ENCODE results near the gene SLC66A1. TPM values are rescaled to one million over a fixed set of nuclear protein-coding genes. Genes with fewer than 3 reads are reported as not detected.

Gene SLC66A1
- total RNA-seq, 2 experiments from 2014 or later = 2.3 to 3.7 TPM

GRCh38 chr1:19322481-19322880 lies 10.4 kb downstream of the SLC66A1 start:
- Histone ChIP-seq H3K4me1 (ENCODE audit: insufficient read depth, low read length) (no peaks in the 10 kb centered on the region), H3K9me3 (ENCODE audit: control insufficient read depth in 1 of 2, insufficient read depth in 1 of 2, low read length in 2 of 2) (no peaks in the 10 kb centered on the region), H3K27ac (ENCODE audit: low read depth in 1 of 2, low read length in 2 of 2) (no peak overlapping the region), H3K4me3 (ENCODE audit: low read length) (no peak overlapping the region), H3K36me3 (ENCODE audit: insufficient read depth, low read length) (peaks cover 20% of the 10 kb centered on the region), H3K27me3 (ENCODE audit: control insufficient read depth in 1 of 2, insufficient read depth in 2 of 2, low read length in 2 of 2) (no peaks in the 10 kb centered on the region)
- H3K27me3 Mint-ChIP-seq = no peaks in the 10 kb centered on the region
- ChIA-PET POLR2A (no interaction called here), CTCF (no interaction called here)
- peaks cover 19% of the 10 kb centered on the region for H3K36me3 Mint-ChIP-seq (ENCODE audit: low read depth)
- ATAC-seq (ENCODE audit: poor library complexity) (no peak), DNase-seq (no peak)
- no peak overlapping the region for H3K27ac Mint-ChIP-seq
- H3K4me1 Mint-ChIP-seq (ENCODE audit: low read depth) = no peaks in the 10 kb centered on the region
- intact Hi-C loops (cut with DNase I, micrococcal nuclease) = no loop called here
- TF ChIP-seq CTCF (IDR thresholded peaks at IDR 0.05) = no peak
- H3K4me3 Mint-ChIP-seq = no peak overlapping the region
- H3K9me3 Mint-ChIP-seq = no peaks in the 10 kb centered on the region

GRCh38 chr1:19323987-19324664 lies 12.0 kb downstream of the SLC66A1 start:
- ATAC-seq (ENCODE audit: poor library complexity) (no peak), DNase-seq (no peak)
- Mint-ChIP-seq H3K9me3 (no peaks in the 10 kb centered on the region), H3K4me1 (ENCODE audit: low read depth) (no peaks in the 10 kb centered on the region), H3K4me3 (no peak overlapping the region), H3K27me3 (no peaks in the 10 kb centered on the region), H3K27ac (no peak overlapping the region), H3K36me3 (ENCODE audit: low read depth) (peaks cover 10% of the 10 kb centered on the region)
- peaks cover 17% of the 10 kb centered on the region for H3K36me3 ChIP-seq (ENCODE audit: insufficient read depth, low read length)
- intact Hi-C loops (cut with DNase I, micrococcal nuclease) = no loop called here
- ChIA-PET POLR2A (no interaction called here), CTCF (no interaction called here)
- H3K27ac ChIP-seq (ENCODE audit: low read depth in 1 of 2, low read length in 2 of 2) = no peak overlapping the region
- no peaks in the 10 kb centered on the region for H3K27me3 ChIP-seq (ENCODE audit: control insufficient read depth in 1 of 2, insufficient read depth in 2 of 2, low read length in 2 of 2)
- H3K9me3 ChIP-seq (ENCODE audit: control insufficient read depth in 1 of 2, insufficient read depth in 1 of 2, low read length in 2 of 2) = no peaks in the 10 kb centered on the region
- TF ChIP-seq CTCF (IDR thresholded peaks at IDR 0.05) = no peak
- no peak overlapping the region for H3K4me3 ChIP-seq (ENCODE audit: low read length)
- H3K4me1 ChIP-seq (ENCODE audit: insufficient read depth, low read length) = no peaks in the 10 kb centered on the region

GRCh38 chr1:19324665-19324990 lies 12.5 kb downstream of the SLC66A1 start:
- H3K4me1 ChIP-seq (ENCODE audit: insufficient read depth, low read length) = no peaks in the 10 kb centered on the region
- ChIA-PET CTCF (no interaction called here), POLR2A (no interaction called here)
- no peaks in the 10 kb centered on the region for H3K27me3 ChIP-seq (ENCODE audit: control insufficient read depth in 1 of 2, insufficient read depth in 2 of 2, low read length in 2 of 2)
- H3K9me3 Mint-ChIP-seq = no peaks in the 10 kb centered on the region
- H3K27me3 Mint-ChIP-seq = no peaks in the 10 kb centered on the region
- intact Hi-C loops (cut with DNase I, micrococcal nuclease) = no loop called here
- no peak overlapping the region for H3K4me3 Mint-ChIP-seq
- H3K36me3 Mint-ChIP-seq (ENCODE audit: low read depth) = peaks cover 10% of the 10 kb centered on the region
- no peaks in the 10 kb centered on the region for H3K4me1 Mint-ChIP-seq (ENCODE audit: low read depth)
- no peak for TF ChIP-seq CTCF (IDR thresholded peaks at IDR 0.05)
- H3K9me3 ChIP-seq (ENCODE audit: control insufficient read depth in 1 of 2, insufficient read depth in 1 of 2, low read length in 2 of 2) = no peaks in the 10 kb centered on the region
- DNase-seq (no peak), ATAC-seq (ENCODE audit: poor library complexity) (no peak)
- H3K27ac ChIP-seq (ENCODE audit: low read depth in 1 of 2, low read length in 2 of 2) = no peak overlapping the region
- no peak overlapping the region for H3K4me3 ChIP-seq (ENCODE audit: low read length)
- peaks cover 17% of the 10 kb centered on the region for H3K36me3 ChIP-seq (ENCODE audit: insufficient read depth, low read length)
- H3K27ac Mint-ChIP-seq = no peak overlapping the region
